ENCODE data around the gene PGAP2. TPM values are rescaled to one million over a fixed set of nuclear protein-coding genes. Genes with fewer than 3 reads are reported as not detected.

The PGAP2 gene
- total RNA-seq, 6 experiments from 2014 or later = 14.5 to 19.7 (median 17.1) TPM

GRCh38 chr11:3824714-3825472 lies 16.5 kb downstream of the PGAP2 start:
- peak; percentile 78 for TF ChIP-seq CTCF (IDR thresholded peaks at IDR 0.05)
- Mint-ChIP-seq H3K36me3 (ENCODE audit: low read depth) (peaks cover 27% of the 10 kb centered on the region; the same call in 1 of the 2 replicates), H3K27me3 (ENCODE audit: insufficient read depth) (peaks cover 2% of the 10 kb centered on the region), H3K9me3 (no peaks in the 10 kb centered on the region), H3K4me3 (no peak overlapping the region), H3K4me1 (ENCODE audit: low read depth) (peaks cover 18% of the 10 kb centered on the region), H3K27ac (no peak overlapping the region)
- DNase-seq = no peak

GRCh38 chr11:3825473-3826154 lies 17.3 kb downstream of the PGAP2 start:
- no peaks in the 10 kb centered on the region for H3K9me3 Mint-ChIP-seq
- no peak overlapping the region for H3K4me3 Mint-ChIP-seq
- H3K27me3 Mint-ChIP-seq (ENCODE audit: insufficient read depth) = peaks cover 2% of the 10 kb centered on the region
- no peak for DNase-seq
- H3K27ac Mint-ChIP-seq = no peak overlapping the region
- no peak for TF ChIP-seq CTCF (IDR thresholded peaks at IDR 0.05)
- H3K4me1 Mint-ChIP-seq (ENCODE audit: low read depth) = peaks cover 18% of the 10 kb centered on the region
- H3K36me3 Mint-ChIP-seq (ENCODE audit: low read depth) = peaks cover 27% of the 10 kb centered on the region; the same call in 1 of the 2 replicates

GRCh38 chr11:3826721-3827120 lies 18.4 kb downstream of the PGAP2 start:
- TF ChIP-seq CTCF (IDR thresholded peaks at IDR 0.05) = no peak
- Mint-ChIP-seq H3K27ac (no peak overlapping the region; the same call in 1 of the 2 replicates), H3K9me3 (no peaks in the 10 kb centered on the region), H3K36me3 (ENCODE audit: low read depth) (peaks cover 31% of the 10 kb centered on the region; the same call in 1 of the 2 replicates), H3K27me3 (ENCODE audit: insufficient read depth) (peaks cover 2% of the 10 kb centered on the region), H3K4me3 (no peak overlapping the region), H3K4me1 (ENCODE audit: low read depth) (peaks cover 18% of the 10 kb centered on the region)
- DNase-seq = no peak

- peaks cover 31% of the 10 kb centered on the region; the same call in 1 of the 2 replicates for H3K36me3 Mint-ChIP-seq (ENCODE audit: low read depth)
- no peak overlapping the region for H3K4me3 Mint-ChIP-seq
- H3K4me1 Mint-ChIP-seq (ENCODE audit: low read depth) = peaks cover 16% of the 10 kb centered on the region
- H3K9me3 Mint-ChIP-seq = no peaks in the 10 kb centered on the region
- H3K27ac Mint-ChIP-seq = no peak overlapping the region
- DNase-seq = no peak
- H3K27me3 Mint-ChIP-seq (ENCODE audit: insufficient read depth) = peaks cover 2% of the 10 kb centered on the region
- no peak for TF ChIP-seq CTCF (IDR thresholded peaks at IDR 0.05)
These were observed 19.2 kb downstream of the PGAP2 start for GRCh38 chr11:3827434-3828186.

GRCh38 chr11:3830088-3830487 lies 21.7 kb downstream of the PGAP2 start:
- no peak overlapping the region for H3K4me3 Mint-ChIP-seq
- no peak overlapping the region; the same call in 1 of the 2 replicates for H3K27ac Mint-ChIP-seq
- no peak for DNase-seq
- H3K27me3 Mint-ChIP-seq (ENCODE audit: insufficient read depth) = peaks cover 2% of the 10 kb centered on the region; the same call in 1 of the 2 replicates
- peaks cover 12% of the 10 kb centered on the region for H3K4me1 Mint-ChIP-seq (ENCODE audit: low read depth)
- peaks cover 29% of the 10 kb centered on the region; the same call in 1 of the 2 replicates for H3K36me3 Mint-ChIP-seq (ENCODE audit: low read depth)
- TF ChIP-seq CTCF (IDR thresholded peaks at IDR 0.05) = no peak
- no peaks in the 10 kb centered on the region for H3K9me3 Mint-ChIP-seq

Measured in HFFc6 (cell line).